Mesothelial cell of epicardium (in vitro differentiated cells): ENCODE measurements around the gene BIRC6. TPM values are rescaled to one million over a fixed set of nuclear protein-coding genes. Genes with fewer than 3 reads are reported as not detected.

ENCODE experiments used
- DNase-seq, 2 experiments: peaks; one replicate each; pipeline ENCODE4 v3.0.0; 2021; ENCODE audit warnings: low spot score in 2 of 2; ENCODE audit not compliant: unreplicated experiment in 2 of 2
- H3K27ac Mint-ChIP-seq: 2 replicates; pipeline ENCODE4 v1.8.0; 2021; ENCODE audit warnings: mixed read lengths
- H3K27me3 Mint-ChIP-seq: 2 replicates; pipeline ENCODE4 v1.8.0; 2021; ENCODE audit warnings: low read depth, mixed read lengths
- H3K36me3 Mint-ChIP-seq: 2 replicates; pipeline ENCODE4 v1.8.0; 2021; ENCODE audit warnings: mixed read lengths
- H3K4me1 Mint-ChIP-seq: 2 replicates; pipeline ENCODE4 v1.8.0; 2021; ENCODE audit warnings: mixed read lengths
- H3K4me3 Mint-ChIP-seq: 2 replicates; pipeline ENCODE4 v1.8.0; 2021; ENCODE audit warnings: mild to moderate bottlenecking, moderate library complexity, mixed read lengths
- H3K9me3 Mint-ChIP-seq: 2 replicates; pipeline ENCODE4 v1.8.0; 2021; ENCODE audit warnings: mixed read lengths
- CTCF ChIP-seq: fragments of 200-600 bp; sonication (generic); IDR thresholded peaks from one replicate; pipeline ENCODE4 v1.5.0; 2021; ENCODE audit warnings: antibody characterized with exemption; ENCODE audit not compliant: unreplicated experiment
- total RNA-seq: library from RNA; stranded (reverse); gene quantifications from 3 replicates; pipeline ENCODE4 v1.2.1, GENCODE V29; 2021

The BIRC6 gene
- total RNA-seq, 1 donor from 2014 or later, result 112 TPM

GRCh38 chr2:32474381-32474780 is 117.6 kb downstream of the BIRC6 start:
- H3K4me3 Mint-ChIP-seq, result no peak overlapping the region
- no peaks in the 10 kb centered on the region for H3K9me3 Mint-ChIP-seq
- H3K27ac Mint-ChIP-seq, result no peak overlapping the region
- H3K4me1 Mint-ChIP-seq, result no peaks in the 10 kb centered on the region
- no peak for TF ChIP-seq CTCF
- no peaks in the 10 kb centered on the region for H3K27me3 Mint-ChIP-seq
- DNase-seq, result no peak
- H3K36me3 Mint-ChIP-seq, result peaks cover 24% of the 10 kb centered on the region

GRCh38 chr2:32478889-32479620 is 122.2 kb downstream of the BIRC6 start:
- Mint-ChIP-seq H3K9me3 (no peaks in the 10 kb centered on the region), H3K4me1 (no peaks in the 10 kb centered on the region), H3K4me3 (no peak overlapping the region), H3K27me3 (no peaks in the 10 kb centered on the region), H3K36me3 (peaks cover 39% of the 10 kb centered on the region), H3K27ac (peak overlapping the region; percentile 34)
- no peak for TF ChIP-seq CTCF
- DNase-seq, result no peak

- DNase-seq, result no peak
- no peak overlapping the region for H3K4me3 Mint-ChIP-seq
- H3K9me3 Mint-ChIP-seq, result no peaks in the 10 kb centered on the region
- H3K36me3 Mint-ChIP-seq, result peaks cover 37% of the 10 kb centered on the region
- no peak overlapping the region for H3K27ac Mint-ChIP-seq
- H3K4me1 Mint-ChIP-seq, result no peaks in the 10 kb centered on the region
- no peaks in the 10 kb centered on the region for H3K27me3 Mint-ChIP-seq
- no peak for TF ChIP-seq CTCF
These were observed 123.2 kb downstream of the BIRC6 start for GRCh38 chr2:32479993-32480392.

GRCh38 chr2:32482471-32482870 is 125.6 kb downstream of the BIRC6 start:
- peaks cover 46% of the 10 kb centered on the region for H3K36me3 Mint-ChIP-seq
- TF ChIP-seq CTCF, result no peak
- no peaks in the 10 kb centered on the region for H3K27me3 Mint-ChIP-seq
- H3K4me1 Mint-ChIP-seq, result no peaks in the 10 kb centered on the region
- H3K27ac Mint-ChIP-seq, result no peak overlapping the region
- no peak for DNase-seq
- H3K4me3 Mint-ChIP-seq, result no peak overlapping the region
- H3K9me3 Mint-ChIP-seq, result no peaks in the 10 kb centered on the region

GRCh38 chr2:32484937-32485336 is 128.1 kb downstream of the BIRC6 start:
- no peaks in the 10 kb centered on the region for H3K9me3 Mint-ChIP-seq
- peak overlapping the region; percentile 3 for H3K27ac Mint-ChIP-seq
- H3K4me3 Mint-ChIP-seq, result no peak overlapping the region
- TF ChIP-seq CTCF, result no peak
- H3K4me1 Mint-ChIP-seq, result peaks cover 7% of the 10 kb centered on the region
- peaks cover 44% of the 10 kb centered on the region for H3K36me3 Mint-ChIP-seq
- no peak for DNase-seq
- no peaks in the 10 kb centered on the region for H3K27me3 Mint-ChIP-seq
